DND-41 (cell line): ENCODE results near the gene NAP1L4.
"Not testable (repeated sequence)": the region's sequence is repeated elsewhere in the genome, so short reads cannot be mapped to it uniquely, and the experiment has no call there.

Source experiments
- CTCF ChIP-seq: IDR thresholded peaks from 2 replicates; pipeline ENCODE4 v1.5.1; 2012; ENCODE audit warnings: borderline replicate concordance, low read length, moderate library complexity, mild to moderate bottlenecking; ENCODE audit not compliant: poor library complexity, severe bottlenecking; ENCODE audit errors: extremely low read depth
- EZH2 ChIP-seq: IDR thresholded peaks from 3 replicates; pipeline ENCODE4 v1.6.1; 2012; ENCODE audit warnings: borderline replicate concordance, low read depth, mild to moderate bottlenecking, moderate library complexity, low read length, inconsistent platforms; ENCODE audit not compliant: severe bottlenecking

GRCh38 chr11:2937641-2938457 is 54.3 kb downstream of the NAP1L4 start:
- not testable (repeated sequence) for TF ChIP-seq EZH2, CTCF
